H1 (cell line): ENCODE measurements around the gene ANO2. TPM values are rescaled to one million over a fixed set of nuclear protein-coding genes. Genes with fewer than 3 reads are reported as not detected.

Experiments
- CTCF ChIA-PET: fragments of 300-600 bp; sonication (Branson Sonifier 250); formaldehyde crosslinking; loops from one replicate; lab custom pipeline; 2021; ENCODE audit not compliant: partially characterized antibody; lab: Charles Lee
- POLR2A ChIA-PET: fragments of 300-600 bp; sonication (Branson Sonifier 250); formaldehyde crosslinking; loops from one replicate; lab custom pipeline; 2021; ENCODE audit warnings: inconsistent platforms; ENCODE audit not compliant: partially characterized antibody; lab: Charles Lee
- DNase-seq, 2 experiments: peaks; one replicate each; pipeline versions ENCODE4 v3.0.0 to v3.0.0-alpha.2; 2010 to 2022; ENCODE audit warnings: low spot score in 2 of 2, low read depth in 1 of 2, mixed read lengths in 1 of 2
- FAIRE-seq: peaks from 2 replicates; lab custom pipeline; 2011; peaks lifted over from hg19 to GRCh38; lab: Jason Lieb, UNC
- H2AFZ ChIP-seq: 2 replicates; pipeline ENCODE4 v1.8.1; 2012; ENCODE audit warnings: low read length, inconsistent platforms
- H2AK5ac ChIP-seq: 2 replicates; pipeline ENCODE4 v1.6.1; 2013; ENCODE audit warnings: low read depth, low read length
- H2BK120ac ChIP-seq: replicated peaks from 2 replicates; pipeline ENCODE3; 2013; ENCODE audit warnings: low read depth, low read length, inconsistent platforms
- H2BK12ac ChIP-seq: 2 replicates; pipeline ENCODE4 v1.6.1; 2013; ENCODE audit warnings: low read depth, low read length
- H2BK15ac ChIP-seq: 2 replicates; pipeline ENCODE4 v1.6.1; 2013; ENCODE audit warnings: low read length
- H2BK20ac ChIP-seq: 2 replicates; pipeline ENCODE4 v1.6.1; 2013; ENCODE audit warnings: low read length
- H2BK5ac ChIP-seq: 2 replicates; pipeline ENCODE4 v1.6.1; 2013; ENCODE audit warnings: low read depth, low read length
- H3K14ac ChIP-seq: 2 replicates; pipeline ENCODE4 v1.6.1; 2013; ENCODE audit warnings: inconsistent platforms; ENCODE audit not compliant: insufficient read length
- H3K18ac ChIP-seq: 2 replicates; pipeline ENCODE4 v1.6.1; 2013; ENCODE audit warnings: low read length; ENCODE audit errors: extremely low read depth
- H3K23ac ChIP-seq: 2 replicates; pipeline ENCODE4 v1.6.1; 2013; ENCODE audit warnings: inconsistent platforms; ENCODE audit not compliant: insufficient read length
- H3K23me2 ChIP-seq: 2 replicates; pipeline ENCODE4 v1.6.1; 2013; ENCODE audit warnings: low read depth, low read length
- H3K27ac ChIP-seq: 2 replicates; pipeline ENCODE4 v1.6.1; 2011; ENCODE audit warnings: low read depth, low read length, inconsistent platforms
- H3K27me3 ChIP-seq, 4 experiments: replicated peaks in 1 of 4; 1 replicate in 1 of 4; 2 replicates in 3 of 4; pipeline versions ENCODE4 v1.6.1 to v1.8.1; 2011 to 2013; ENCODE audit warnings: low read length in 3 of 4, mild to moderate bottlenecking in 3 of 4, inconsistent platforms in 2 of 4, mixed read lengths in 2 of 4, moderate library complexity in 1 of 4; ENCODE audit not compliant: control insufficient read depth in 3 of 4, insufficient read depth in 3 of 4; ENCODE audit errors: extremely low read depth in 1 of 4
- H3K36me3 ChIP-seq, 4 experiments: 2 replicates each; pipeline versions ENCODE4 v1.6.1 to v1.8.1; 2011 to 2013; ENCODE audit warnings: mild to moderate bottlenecking in 4 of 4, low read length in 3 of 4, moderate library complexity in 2 of 4, control low read depth in 1 of 4, inconsistent platforms in 1 of 4; ENCODE audit not compliant: insufficient read depth in 4 of 4, control insufficient read depth in 2 of 4
- H3K4ac ChIP-seq: replicated peaks from 2 replicates; pipeline ENCODE3; 2013; ENCODE audit warnings: low read length, low read depth, mixed read lengths, inconsistent platforms; ENCODE audit not compliant: insufficient read length
- H3K4me1 ChIP-seq, 4 experiments: replicated peaks in 1 of 4; 1 replicate in 1 of 4; 2 replicates in 3 of 4; pipeline versions ENCODE4 v1.6.1 to v1.8.1; 2011 to 2013; ENCODE audit warnings: low read length in 3 of 4, inconsistent platforms in 2 of 4, mixed read lengths in 1 of 4; ENCODE audit not compliant: insufficient read depth in 4 of 4, control insufficient read depth in 3 of 4
- H3K4me2 ChIP-seq, 2 experiments: 2 replicates each; pipeline versions ENCODE4 v1.6.1 to v1.8.1; 2011 to 2013; ENCODE audit warnings: low read depth in 2 of 2, low read length in 2 of 2, control low read depth in 1 of 2, inconsistent platforms in 1 of 2, mild to moderate bottlenecking in 1 of 2; ENCODE audit not compliant: insufficient read depth in 1 of 2
- H3K4me3 ChIP-seq, 4 experiments: fragments of 200-600, 300-600 bp in 1 of 4; sonication (generic), shearing (Covaris generic), sonication (Bioruptor Twin) in 1 of 4; 2 replicates each; pipeline versions ENCODE4 v1.5.1 to v1.8.1; 2011 to 2016; ENCODE audit warnings: low read length in 4 of 4, low read depth in 3 of 4, control low read depth in 2 of 4, inconsistent platforms in 2 of 4, mild to moderate bottlenecking in 2 of 4, mixed read lengths in 1 of 4, moderate library complexity in 1 of 4; ENCODE audit not compliant: insufficient read depth in 2 of 4; ENCODE audit errors: extremely low read depth in 1 of 4
- H3K56ac ChIP-seq: replicated peaks from 2 replicates; pipeline ENCODE3; 2013; ENCODE audit warnings: low read depth, mild to moderate bottlenecking, mixed read lengths, low read length, inconsistent platforms; ENCODE audit not compliant: insufficient read length
- H3K79me1 ChIP-seq: 2 replicates; pipeline ENCODE4 v1.6.1; 2013; ENCODE audit warnings: low read depth, low read length, control low read depth
- H3K79me2 ChIP-seq, 2 experiments: 2 replicates each; pipeline versions ENCODE4 v1.6.1 to v1.8.1; 2012 to 2013; ENCODE audit warnings: low read length in 2 of 2, mild to moderate bottlenecking in 2 of 2, inconsistent platforms in 1 of 2; ENCODE audit not compliant: insufficient read depth in 2 of 2, control insufficient read depth in 1 of 2
- H3K9ac ChIP-seq, 4 experiments: replicated peaks in 1 of 4; 1 replicate in 1 of 4; 2 replicates in 3 of 4; pipeline versions ENCODE4 v1.6.1 to v1.8.1; 2011 to 2013; ENCODE audit warnings: low read depth in 3 of 4, low read length in 3 of 4, control low read depth in 2 of 4, mild to moderate bottlenecking in 2 of 4, moderate library complexity in 2 of 4, inconsistent platforms in 1 of 4; ENCODE audit errors: extremely low read depth in 1 of 4
- H3K9me3 ChIP-seq, 2 experiments: 2 replicates each; pipeline versions ENCODE4 v1.6.1 to v1.8.1; 2012 to 2013; ENCODE audit warnings: mild to moderate bottlenecking in 2 of 2, moderate library complexity in 2 of 2, control low read depth in 1 of 2, inconsistent platforms in 1 of 2, low read depth in 1 of 2, low read length in 1 of 2, mixed read lengths in 1 of 2; ENCODE audit not compliant: insufficient read depth in 2 of 2
- H4K20me1 ChIP-seq, 2 experiments: replicated peaks in 1 of 2; 2 replicates each; pipeline versions ENCODE3 to v1.8.1; 2011 to 2013; ENCODE audit warnings: inconsistent platforms in 2 of 2, low read length in 2 of 2, mild to moderate bottlenecking in 1 of 2; ENCODE audit not compliant: insufficient read depth in 2 of 2, control insufficient read depth in 1 of 2
- H4K5ac ChIP-seq: 2 replicates; pipeline ENCODE4 v1.6.1; 2013; ENCODE audit warnings: low read length, low read depth, mixed read lengths, inconsistent platforms; ENCODE audit not compliant: insufficient read length
- H4K8ac ChIP-seq: 2 replicates; pipeline ENCODE4 v1.8.0; 2013; ENCODE audit warnings: mild to moderate bottlenecking, moderate library complexity, low read length, inconsistent platforms; ENCODE audit not compliant: insufficient read depth; ENCODE audit errors: extremely low read depth
- H4K91ac ChIP-seq: replicated peaks from 2 replicates; pipeline ENCODE3; 2013; ENCODE audit warnings: low read length, mixed read lengths, inconsistent platforms; ENCODE audit not compliant: insufficient read length
- CBX5 ChIP-seq: fragments of 300-800, 300-1000 bp; sonication (generic); IDR thresholded peaks from 2 replicates; pipeline ENCODE4 v1.7.1; 2016; ENCODE audit warnings: antibody characterized with exemption, low read length, low read depth
- GABPA ChIP-seq: IDR thresholded peaks from 2 replicates; pipeline ENCODE4 v1.6.1; 2011; ENCODE audit warnings: mild to moderate bottlenecking, low read length, moderate library complexity, borderline replicate concordance; ENCODE audit not compliant: insufficient read depth
- HDAC2 ChIP-seq, 2 experiments: fragments of 300-600 bp in 1 of 2; sonication (generic) in 1 of 2; IDR thresholded peaks; 2 replicates each; pipeline ENCODE4 v1.6.1; 2011 to 2012; ENCODE audit warnings: low read depth in 2 of 2, low read length in 2 of 2, mild to moderate bottlenecking in 2 of 2, moderate library complexity in 2 of 2, borderline replicate concordance in 1 of 2, inconsistent platforms in 1 of 2
- MAFK ChIP-seq: IDR thresholded peaks from 2 replicates; pipeline ENCODE4 v1.6.1; 2012; ENCODE audit warnings: low read depth, mild to moderate bottlenecking, improper control_type of control experiment, low read length
- MAX ChIP-seq: IDR thresholded peaks from 2 replicates; pipeline ENCODE4 v1.6.1; 2012; ENCODE audit warnings: inconsistent platforms
- POLR2AphosphoS5 ChIP-seq: IDR thresholded peaks from 2 replicates; pipeline ENCODE4 v1.6.1; 2011; ENCODE audit warnings: low read depth, low read length
- RBBP5 ChIP-seq: IDR thresholded peaks from 2 replicates; pipeline ENCODE4 v1.7.1; 2012; ENCODE audit warnings: low read depth, mild to moderate bottlenecking, inconsistent platforms, low read length, moderate library complexity, borderline replicate concordance
- RXRA ChIP-seq: IDR thresholded peaks from 2 replicates; pipeline ENCODE4 v1.6.1; 2011; ENCODE audit warnings: low read depth, mild to moderate bottlenecking, low read length, moderate library complexity; ENCODE audit not compliant: insufficient read depth
- SAP30 ChIP-seq: fragments of 300-600 bp; sonication (generic); IDR thresholded peaks from 2 replicates; pipeline ENCODE4 v1.7.1; 2012; ENCODE audit warnings: low read length, moderate library complexity, mild to moderate bottlenecking, inconsistent platforms; ENCODE audit not compliant: insufficient read depth, insufficient replicate concordance
- SP4 ChIP-seq: IDR thresholded peaks from 2 replicates; pipeline ENCODE4 v1.6.1; 2012; ENCODE audit warnings: low read length, inconsistent platforms
- SRF ChIP-seq: IDR thresholded peaks from 2 replicates; pipeline ENCODE4 v1.6.1; 2011; ENCODE audit warnings: mild to moderate bottlenecking, low read depth, low read length, moderate library complexity
- ZNF274 ChIP-seq: IDR thresholded peaks from 2 replicates; pipeline ENCODE4 v1.7.0; 2012; ENCODE audit warnings: low read length, borderline replicate concordance; ENCODE audit errors: extremely low read depth
- whole genome bisulfite sequencing, 2 experiments: shearing (Covaris generic) in 1 of 2; methylation state at CpG; one replicate each; pipeline versions ENCODE4 v1.1.6 to v1.1.7; 2013 to 2015; ENCODE audit warnings: low lambda C conversion rate in 2 of 2, mixed read lengths in 2 of 2, inconsistent platforms in 1 of 2, low coverage in 1 of 2, missing lambda C conversion rate in 1 of 2; ENCODE audit not compliant: insufficient replicate concordance in 2 of 2, insufficient coverage in 1 of 2, insufficient read length in 1 of 2; ENCODE audit errors: extremely low coverage in 1 of 2, missing lambda C conversion rate in 1 of 2; 5-methylcytosine and 5-hydroxymethylcytosine counted together
- polyA plus RNA-seq, 7 experiments: library from polyadenylated mRNA; depleted of rRNA in 3 of 7; stranded (reverse) in 5 of 7; unstranded in 2 of 7; fragments of >200 nt in 5 of 7; fragments of 200-250 nt in 2 of 7; gene quantifications; 1 replicate in 5 of 7; 2 replicates in 1 of 7; 4 replicates in 1 of 7; pipeline versions ENCODE4 v1.2.1 to v1.2.3, GENCODE V29; 2011 to 2013; ENCODE audit warnings: missing spikeins in 2 of 7, mixed read lengths in 2 of 7
- total RNA-seq: library from RNA; stranded (reverse); fragmentation: NEBNext Ultra II Directional; extraction: Animal tissue kit (Norgen Biotek cat#: 25700); gene quantifications from 2 replicates; pipeline ENCODE4 v1.2.1, GENCODE V29; 2021

ANO2 gene
- total and polyA plus RNA-seq, 2 of the 8 experiments (the other 6 are each of a cell fraction or from before 2014, with no cell fraction given): 1.9 to 5.5 TPM

DNA sequence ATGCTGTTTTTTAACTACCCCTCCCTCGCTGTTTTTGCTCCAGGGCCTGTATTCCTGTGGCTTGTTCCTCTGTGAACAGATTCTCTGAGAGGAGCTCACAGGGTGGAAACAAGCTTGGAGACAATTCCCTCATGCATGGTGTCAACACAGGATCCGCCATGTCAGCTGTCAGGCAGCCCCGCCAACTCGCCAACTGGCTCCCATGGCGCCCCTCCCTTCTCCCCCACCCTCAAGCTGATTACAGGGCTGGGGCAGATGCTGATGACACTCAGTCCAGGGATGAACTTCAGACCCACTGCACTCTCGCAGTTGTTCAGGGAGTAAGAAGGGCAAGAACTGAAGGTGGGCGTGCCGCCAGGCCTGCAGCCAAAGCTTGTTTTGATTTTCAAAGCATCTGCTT lies 283.2 kb downstream of the ANO2 start:
- no peak overlapping the region for H3K4me2 ChIP-seq
- no peak overlapping the region for H3K4ac ChIP-seq
- no peaks in the 10 kb centered on the region for H3K36me3 ChIP-seq
- no peak overlapping the region for H3K56ac ChIP-seq
- POLR2A ChIA-PET: no interaction called here
- H2BK12ac ChIP-seq: no peak overlapping the region
- H4K8ac ChIP-seq: no peak overlapping the region
- no peaks in the 10 kb centered on the region for H3K79me2 ChIP-seq
- DNase-seq (no peak), FAIRE-seq (no peak)
- no peak overlapping the region for H2BK120ac ChIP-seq
- CTCF ChIA-PET: interaction anchor here (0.5 to 2.8 kb wide), 4 partner anchors 13 to 640 kb away, joined by 3 to 20 read pairs (median 3); no protein-coding TSS in a partner anchor
- H4K20me1 ChIP-seq: no peaks in the 10 kb centered on the region
- H2BK5ac ChIP-seq: no peak overlapping the region
- 86% methylated on average over 8 of the region's 8 CpGs; no CpG with 5 or more reads in 1 of the 2 experiments for WGBS, 2 experiments
- H3K4me1 ChIP-seq: no peaks in the 10 kb centered on the region
- H3K23ac ChIP-seq: no peak overlapping the region
- H4K5ac ChIP-seq: no peak overlapping the region
- no peaks in the 10 kb centered on the region for H3K79me1 ChIP-seq
- H3K9me3 ChIP-seq: no peaks in the 10 kb centered on the region
- no peak overlapping the region for H3K27ac ChIP-seq
- no peak overlapping the region for H2BK15ac ChIP-seq
- H3K9ac ChIP-seq: no peak overlapping the region
- no peaks in the 10 kb centered on the region for H3K27me3 ChIP-seq
- H2AK5ac ChIP-seq: no peak overlapping the region
- no peak overlapping the region for H2AFZ ChIP-seq
- no peak overlapping the region for H3K4me3 ChIP-seq
- no peak overlapping the region for H3K14ac ChIP-seq
- H2BK20ac ChIP-seq: no peak overlapping the region
- H3K23me2 ChIP-seq: peaks cover 3% of the 10 kb centered on the region; the same call in 1 of the 2 replicates
- H4K91ac ChIP-seq: no peak overlapping the region
- H3K18ac ChIP-seq: no peak overlapping the region
- no peak for TF ChIP-seq SRF
- no peak for TF ChIP-seq HDAC2 (IDR thresholded peaks at IDR 0.05; ENCODE audit: borderline replicate concordance in 1 of 2, low read depth in 2 of 2, low read length in 2 of 2)
- TF ChIP-seq SP4: no peak
- no peak for TF ChIP-seq POLR2AphosphoS5
- no peak for TF ChIP-seq RBBP5
- no peak for TF ChIP-seq CBX5
- TF ChIP-seq MAFK: no peak
- TF ChIP-seq ZNF274: no peak
- TF ChIP-seq MAX: no peak
- no peak for TF ChIP-seq SAP30
- TF ChIP-seq GABPA: no peak
- TF ChIP-seq RXRA: no peak
